Hepatocyte (in vitro differentiated cells): ENCODE data around the gene KIAA1549. TPM values are rescaled to one million over a fixed set of nuclear protein-coding genes. Genes with fewer than 3 reads are reported as not detected.
A peak's percentile ranks its signal among the peaks of the same experiment; 100 is the strongest.

ENCODE experiments used
- DNase-seq: peaks from one replicate; pipeline ENCODE4 v3.0.0-alpha.2; 2016; ENCODE audit warnings: low spot score
- H2AFZ ChIP-seq: fragments of 200-600 bp; sonication (generic); 2 replicates; pipeline ENCODE4 v1.6.0; 2016; ENCODE audit warnings: antibody characterized with exemption, mild to moderate bottlenecking
- H3K27ac ChIP-seq: fragments of 200-600 bp; sonication (generic); 2 replicates; pipeline ENCODE4 v1.5.1; 2016; ENCODE audit warnings: mild to moderate bottlenecking
- H3K27me3 ChIP-seq: fragments of 200-600 bp; sonication (generic); 2 replicates; pipeline ENCODE4 v1.6.1; 2016
- H3K36me3 ChIP-seq: fragments of 200-600 bp; sonication (generic); replicated peaks from 2 replicates; pipeline ENCODE4 v1.5.1; 2016; ENCODE audit warnings: low read depth; ENCODE audit not compliant: insufficient read depth
- H3K4me1 ChIP-seq: fragments of 200-600 bp; sonication (generic); 2 replicates; pipeline ENCODE4 v1.5.1; 2016; ENCODE audit warnings: mild to moderate bottlenecking, moderate library complexity; ENCODE audit not compliant: insufficient read depth
- H3K4me2 ChIP-seq: fragments of 200-600 bp; sonication (generic); 2 replicates; pipeline ENCODE4 v1.6.0; 2016
- H3K4me3 ChIP-seq: fragments of 200-600 bp; sonication (generic); 2 replicates; pipeline ENCODE4 v1.5.1; 2016; ENCODE audit warnings: mild to moderate bottlenecking
- H3K79me2 ChIP-seq: fragments of 200-600 bp; sonication (generic); 2 replicates; pipeline ENCODE4 v1.6.0; 2017; ENCODE audit warnings: mild to moderate bottlenecking
- H3K9me2 ChIP-seq: fragments of 200-600 bp; sonication (generic); replicated peaks from 2 replicates; pipeline ENCODE4 v1.6.0; 2017; ENCODE audit warnings: mild to moderate bottlenecking; ENCODE audit not compliant: insufficient read depth
- H3K9me3 ChIP-seq: fragments of 200-600 bp; sonication (generic); 2 replicates; pipeline ENCODE4 v1.5.1; 2016; ENCODE audit warnings: low read depth, mild to moderate bottlenecking
- H4K20me1 ChIP-seq: fragments of 200-600 bp; sonication (generic); 2 replicates; pipeline ENCODE4 v1.6.0; 2016; ENCODE audit warnings: mild to moderate bottlenecking; ENCODE audit not compliant: insufficient read depth, poor library complexity, severe bottlenecking
- CTCF ChIP-seq: fragments of 200-600 bp; sonication (generic); IDR thresholded peaks from 2 replicates; pipeline ENCODE4 v1.5.1; 2016; ENCODE audit warnings: antibody characterized with exemption, mild to moderate bottlenecking; ENCODE audit not compliant: poor library complexity
- EZH2 ChIP-seq: fragments of 200-600 bp; sonication (generic); IDR thresholded peaks from 2 replicates; pipeline ENCODE4 v1.6.1; 2016; ENCODE audit warnings: antibody characterized with exemption, mild to moderate bottlenecking, borderline replicate concordance
- EZH2phosphoT487 ChIP-seq: fragments of 200-600 bp; sonication (generic); IDR thresholded peaks from one replicate; pipeline ENCODE4 v1.6.1; 2018; ENCODE audit warnings: antibody characterized with exemption, mild to moderate bottlenecking, low read depth, moderate library complexity; ENCODE audit not compliant: unreplicated experiment, severe bottlenecking
- WGBS: methylation state at CpG from one replicate; pipeline ENCODE4 v1.1.6; 2016; ENCODE audit warnings: low lambda C conversion rate; ENCODE audit errors: missing lambda C conversion rate; 5-methylcytosine and 5-hydroxymethylcytosine counted together
- polyA plus RNA-seq: library from polyadenylated mRNA; unstranded; fragments of >200 nt; fragmentation: Nextera tagmentation; extraction: Ambion mirVana; gene quantifications from 2 replicates; pipeline ENCODE4 v1.2.1, GENCODE V29; 2016
- total RNA-seq: library from RNA; depleted of rRNA; stranded (reverse); fragments of >200 nt; gene quantifications from 2 replicates; pipeline ENCODE4 v1.2.3, GENCODE V29; 2014

The KIAA1549 gene
- total and polyA plus RNA-seq, 2 experiments from 2014 or later: 3.4 to 7.3 TPM

GRCh38 chr7:138843632-138844580 is 137.3 kb downstream of the KIAA1549 start:
- Histone ChIP-seq H3K9me3 (no peaks in the 10 kb centered on the region), H3K79me2 (no peaks in the 10 kb centered on the region), H3K4me1 (no peaks in the 10 kb centered on the region), H3K36me3 (no peaks in the 10 kb centered on the region), H4K20me1 (no peaks in the 10 kb centered on the region), H3K4me3 (no peak overlapping the region), H3K27me3 (no peaks in the 10 kb centered on the region), H3K27ac (no peak overlapping the region), H2AFZ (no peak overlapping the region), H3K9me2 (no peaks in the 10 kb centered on the region), H3K4me2 (no peak overlapping the region)
- TF ChIP-seq CTCF (no peak), EZH2 (no peak), EZH2phosphoT487 (no peak)
- WGBS: 92% methylated on average over 19 of the region's 20 CpGs
- no peak for DNase-seq

- Histone ChIP-seq H3K27ac (no peak overlapping the region), H3K4me1 (no peaks in the 10 kb centered on the region), H3K36me3 (no peaks in the 10 kb centered on the region), H3K27me3 (no peaks in the 10 kb centered on the region), H3K9me2 (no peaks in the 10 kb centered on the region), H3K4me2 (no peak overlapping the region), H3K4me3 (no peak overlapping the region), H4K20me1 (no peaks in the 10 kb centered on the region), H3K9me3 (no peaks in the 10 kb centered on the region), H2AFZ (no peak overlapping the region), H3K79me2 (no peaks in the 10 kb centered on the region)
- WGBS: 71% methylated on average over 12 of the region's 12 CpGs
- DNase-seq: peak; percentile 45
- no peak for TF ChIP-seq CTCF
Measured at GRCh38 chr7:138842111-138842510, 139.1 kb downstream of the KIAA1549 start.

- no peak overlapping the region for H2AFZ ChIP-seq
- no peaks in the 10 kb centered on the region for H3K4me1 ChIP-seq
- no peaks in the 10 kb centered on the region for H3K79me2 ChIP-seq
- H3K4me2 ChIP-seq: no peak overlapping the region
- H3K9me3 ChIP-seq: no peaks in the 10 kb centered on the region
- no peak for DNase-seq
- no peak overlapping the region for H3K27ac ChIP-seq
- no peaks in the 10 kb centered on the region for H3K36me3 ChIP-seq
- H3K9me2 ChIP-seq: no peaks in the 10 kb centered on the region
- 96% methylated on average over 9 of the region's 9 CpGs for WGBS
- H4K20me1 ChIP-seq: no peaks in the 10 kb centered on the region
- H3K4me3 ChIP-seq: no peak overlapping the region
- TF ChIP-seq CTCF (no peak), EZH2phosphoT487 (no peak), EZH2 (no peak)
- H3K27me3 ChIP-seq: no peaks in the 10 kb centered on the region
Measured at GRCh38 chr7:138838166-138838565, 143.0 kb downstream of the KIAA1549 start.

GRCh38 chr7:138837627-138838026 is 143.6 kb downstream of the KIAA1549 start:
- DNase-seq: peak; percentile 6
- no peak overlapping the region for H2AFZ ChIP-seq

More at GRCh38 chr7:138837627-138838026, 143.6 kb downstream of the KIAA1549 start:
- no peaks in the 10 kb centered on the region for H3K9me2 ChIP-seq
- 84% methylated on average over 13 of the region's 13 CpGs for WGBS
- H3K4me2 ChIP-seq: no peak overlapping the region
- H3K4me1 ChIP-seq: no peaks in the 10 kb centered on the region
- H3K4me3 ChIP-seq: no peak overlapping the region
- H3K27ac ChIP-seq: no peak overlapping the region
- TF ChIP-seq CTCF (no peak), EZH2 (no peak), EZH2phosphoT487 (no peak)
- no peaks in the 10 kb centered on the region for H4K20me1 ChIP-seq
- no peaks in the 10 kb centered on the region for H3K27me3 ChIP-seq
- no peaks in the 10 kb centered on the region for H3K9me3 ChIP-seq
- no peaks in the 10 kb centered on the region for H3K79me2 ChIP-seq
- no peaks in the 10 kb centered on the region for H3K36me3 ChIP-seq
